ENCODE results near the gene OR2M5.
A peak's percentile ranks its signal among the peaks of the same experiment; 100 is the strongest.

OR2M5 gene

GRCh38 chr1:248144513-248145198 lies at the start of gene OR2M5:
Gene OR2M5, plus strand, starts transcription at chr1:248145148. Its CDS starts 0 bp downstream, at chr1:248145148.
- DNase-seq, result no peak

GRCh38 chr1:248098529-248098928 lies 46.4 kb upstream of the OR2M5 start:
- no peak for DNase-seq

- DNase-seq, result no peak
Observed at GRCh38 chr1:248102847-248103246, 42.1 kb upstream of the OR2M5 start.

GRCh38 chr1:248111157-248111556 lies 33.8 kb upstream of the OR2M5 start:
- peak; percentile 5 for DNase-seq

GRCh38 chr1:248114890-248115289 lies 30.1 kb upstream of the OR2M5 start:
- DNase-seq, result no peak

- no peak for DNase-seq
Observed at GRCh38 chr1:248127653-248128052, 17.3 kb upstream of the OR2M5 start.

- no peak for DNase-seq
Observed at GRCh38 chr1:248136811-248137210, 8.1 kb upstream of the OR2M5 start.

- no peak for DNase-seq
Observed at GRCh38 chr1:248140846-248141245, 4.1 kb upstream of the OR2M5 start.

- no peak for DNase-seq
Observed at GRCh38 chr1:248143311-248143710, 1.6 kb upstream of the OR2M5 start.

GRCh38 chr1:248152056-248152827 lies 7.3 kb downstream of the OR2M5 start:
- DNase-seq, result no peak

- peak; percentile 7 for DNase-seq
Observed at GRCh38 chr1:248155927-248156326, 11.0 kb downstream of the OR2M5 start.

GRCh38 chr1:248158758-248159157 lies 13.8 kb downstream of the OR2M5 start:
- no peak for DNase-seq

GRCh38 chr1:248164031-248164430 lies 19.1 kb downstream of the OR2M5 start:
- DNase-seq, result no peak

GRCh38 chr1:248165186-248165585 lies 20.2 kb downstream of the OR2M5 start:
- no peak for DNase-seq

GRCh38 chr1:248174521-248174920 lies 29.6 kb downstream of the OR2M5 start, which contains the start of gene OR2M2:
Gene OR2M2, plus strand, starts transcription at chr1:248174821. Its CDS starts 5,165 bp downstream, at chr1:248179986.
- DNase-seq, result no peak

- no peak for DNase-seq
Observed at GRCh38 chr1:248183996-248184395, 39.0 kb downstream of the OR2M5 start.

GRCh38 chr1:248187363-248187762 lies 42.4 kb downstream of the OR2M5 start:
- no peak for DNase-seq

- no peak for DNase-seq
Observed at GRCh38 chr1:248189026-248189425, 44.1 kb downstream of the OR2M5 start.

- no peak for DNase-seq
Observed at GRCh38 chr1:248194117-248194516, 49.2 kb downstream of the OR2M5 start.
